MCF 10A (cell line): ENCODE measurements around the gene ACAP3. TPM values are rescaled to one million over a fixed set of nuclear protein-coding genes. Genes with fewer than 3 reads are reported as not detected.

Source experiments
- BruUV-seq: library from RNA; stranded (reverse); fragments of 400-500 nt; replicated peaks from 2 replicates; lab custom pipeline; 2021; lab: Mats Ljungman, UMichigan
- CTCF ChIA-PET: fragments of 300-600 bp; sonication (Branson Sonifier 250); formaldehyde crosslinking; extraction: SDS; loops from one replicate; lab custom pipeline; 2021; ENCODE audit warnings: antibody characterized with exemption, inconsistent platforms; lab: Yijun Ruan, JAX
- POLR2A ChIA-PET: fragments of 300-600, 350-650 bp; sonication (Branson Sonifier 250); formaldehyde crosslinking; extraction: SDS; loops from one replicate; lab custom pipeline; 2020; ENCODE audit warnings: antibody characterized with exemption, inconsistent platforms; lab: Yijun Ruan, JAX
- DNase-seq: peaks from one replicate; pipeline ENCODE4 v3.0.0-alpha.2; 2018; ENCODE audit not compliant: unreplicated experiment
- H3K27ac Mint-ChIP-seq: one replicate; pipeline ENCODE4 v1.8.0; 2022; ENCODE audit warnings: mild to moderate bottlenecking, low read depth, mixed read lengths; ENCODE audit not compliant: unreplicated experiment
- H3K27me3 Mint-ChIP-seq: one replicate; pipeline ENCODE4 v1.8.0; 2022; ENCODE audit warnings: mixed read lengths; ENCODE audit not compliant: insufficient read depth, unreplicated experiment
- H3K36me3 Mint-ChIP-seq: one replicate; pipeline ENCODE4 v1.8.0; 2022; ENCODE audit warnings: mild to moderate bottlenecking, moderate library complexity, mixed read lengths; ENCODE audit not compliant: insufficient read depth, unreplicated experiment
- H3K4me1 Mint-ChIP-seq: one replicate; pipeline ENCODE4 v1.8.0; 2022; ENCODE audit warnings: mixed read lengths; ENCODE audit not compliant: insufficient read depth, unreplicated experiment
- H3K4me3 Mint-ChIP-seq: one replicate; pipeline ENCODE4 v1.8.0; 2022; ENCODE audit warnings: mild to moderate bottlenecking, moderate library complexity, mixed read lengths; ENCODE audit not compliant: unreplicated experiment
- H3K9me3 Mint-ChIP-seq: one replicate; pipeline ENCODE4 v1.8.0; 2022; ENCODE audit warnings: mixed read lengths; ENCODE audit not compliant: unreplicated experiment
- CTCF ChIP-seq: fragments of 200-600 bp; IDR thresholded peaks from one replicate; pipeline ENCODE4 v1.8.0; 2022; ENCODE audit warnings: antibody characterized with exemption, mild to moderate bottlenecking; ENCODE audit not compliant: unreplicated experiment
- intact Hi-C: fragments of 100-400 bp; cut with micrococcal nuclease; formaldehyde crosslinking; loops from 2 replicates; pipeline ENCODE4 v1.14.1; 2022
- total RNA-seq: library from RNA; stranded (reverse); gene quantifications from 2 replicates; pipeline ENCODE4 v1.2.3, GENCODE V29; 2022

The ACAP3 gene
- total RNA-seq, 1 experiment from 2014 or later, result 33.5 TPM

- ChIA-PET CTCF (no interaction called here), POLR2A (interaction anchor here (0.6 to 1.5 kb wide), 2 partner anchors 17 to 142 kb away, joined by 3 to 4 read pairs; no protein-coding TSS in a partner anchor)
- Mint-ChIP-seq H3K4me3 (no peak overlapping the region), H3K36me3 (peaks cover 53% of the 10 kb centered on the region), H3K27me3 (no peaks in the 10 kb centered on the region), H3K9me3 (no peaks in the 10 kb centered on the region), H3K4me1 (no peaks in the 10 kb centered on the region), H3K27ac (no peak overlapping the region)
- TF ChIP-seq CTCF, result no peak
- no TSS peak for BruUV-seq
- DNase-seq, result no peak
- intact Hi-C loops, result no loop called here
These were observed 28.1 kb upstream of the ACAP3 start for GRCh38 chr1:1335792-1336248.

GRCh38 chr1:1335283-1335682, 27.6 kb upstream of the ACAP3 start:
- Mint-ChIP-seq H3K4me3 (no peak overlapping the region), H3K9me3 (no peaks in the 10 kb centered on the region), H3K36me3 (peaks cover 48% of the 10 kb centered on the region), H3K4me1 (no peaks in the 10 kb centered on the region), H3K27ac (no peak overlapping the region), H3K27me3 (no peaks in the 10 kb centered on the region)
- no TSS peak for BruUV-seq
- ChIA-PET CTCF (interaction anchor here (0.6 to 1.1 kb wide), 4 partner anchors 9 to 373 kb away, joined by 3 to 8 read pairs (median 4); no protein-coding TSS in a partner anchor), POLR2A (interaction anchor here (1.1 to 1.5 kb wide), 2 partner anchors 12 to 17 kb away, joined by 4 read pairs; no protein-coding TSS in a partner anchor)
- intact Hi-C loops, result no loop called here
- no peak for DNase-seq
- no peak for TF ChIP-seq CTCF

GRCh38 chr1:1334835-1335234, 27.1 kb upstream of the ACAP3 start:
- H3K27ac Mint-ChIP-seq, result no peak overlapping the region
- H3K27me3 Mint-ChIP-seq, result no peaks in the 10 kb centered on the region
- no TSS peak for BruUV-seq
- intact Hi-C loops, result no loop called here
- POLR2A ChIA-PET, result interaction anchor here (1.1 to 1.5 kb wide), 2 partner anchors 13 to 16 kb away, joined by 4 read pairs; no protein-coding TSS in a partner anchor
- DNase-seq, result no peak
- no peaks in the 10 kb centered on the region for H3K9me3 Mint-ChIP-seq
- TF ChIP-seq CTCF, result no peak
- H3K4me3 Mint-ChIP-seq, result no peak overlapping the region
- peaks cover 48% of the 10 kb centered on the region for H3K36me3 Mint-ChIP-seq
- H3K4me1 Mint-ChIP-seq, result no peaks in the 10 kb centered on the region
- CTCF ChIA-PET, result interaction anchor here (0.6 to 1.1 kb wide), 6 partner anchors 9 to 372 kb away, joined by 3 to 8 read pairs (median 3); no protein-coding TSS in a partner anchor

- Mint-ChIP-seq H3K9me3 (no peaks in the 10 kb centered on the region), H3K36me3 (peaks cover 48% of the 10 kb centered on the region), H3K4me1 (no peaks in the 10 kb centered on the region), H3K4me3 (no peak overlapping the region), H3K27me3 (no peaks in the 10 kb centered on the region), H3K27ac (no peak overlapping the region)
- no TSS peak for BruUV-seq
- DNase-seq, result no peak
- CTCF ChIA-PET, result no interaction called here
- POLR2A ChIA-PET, result interaction anchor here (1.6 to 3.0 kb wide), 4 partner anchors 10 to 42 kb away, joined by 3 to 28 read pairs (median 12); partner anchors contain the start of genes AURKAIP1 and DVL1
- intact Hi-C loops, result no loop called here
- no peak for TF ChIP-seq CTCF
These were observed 26.0 kb upstream of the ACAP3 start for GRCh38 chr1:1333551-1334241.
